Upper lobe of left lung (tissue), 4 donors: ENCODE measurements around the gene TTYH3.
"Not testable (repeated sequence)": the region's sequence is repeated elsewhere in the genome, so short reads cannot be mapped to it uniquely, and the experiment has no call there.

Experiments used
- CTCF ChIP-seq, 6 experiments: fragments of 450-650 bp in 4 of 6; fragments of 200-600 bp in 2 of 6; sonication (generic) in 2 of 6; IDR thresholded peaks; one replicate each; pipeline ENCODE4 v1.5.1; 2016 to 2019; ENCODE audit warnings: antibody characterized with exemption in 6 of 6
- POLR2A ChIP-seq, 4 donors: fragments of 450-650 bp; IDR thresholded peaks; one replicate each; pipeline ENCODE4 v1.5.1; 2016 to 2017; ENCODE audit warnings: antibody characterized with exemption in 4 of 4, mild to moderate bottlenecking in 2 of 4

- TF ChIP-seq CTCF, POLR2A (IDR thresholded peaks at IDR 0.05): not testable (repeated sequence)
Measured at GRCh38 chr7:2691932-2692439, 60.2 kb downstream of the TTYH3 start.
